ENCODE results near the gene UFD1.

Gene UFD1

DNA sequence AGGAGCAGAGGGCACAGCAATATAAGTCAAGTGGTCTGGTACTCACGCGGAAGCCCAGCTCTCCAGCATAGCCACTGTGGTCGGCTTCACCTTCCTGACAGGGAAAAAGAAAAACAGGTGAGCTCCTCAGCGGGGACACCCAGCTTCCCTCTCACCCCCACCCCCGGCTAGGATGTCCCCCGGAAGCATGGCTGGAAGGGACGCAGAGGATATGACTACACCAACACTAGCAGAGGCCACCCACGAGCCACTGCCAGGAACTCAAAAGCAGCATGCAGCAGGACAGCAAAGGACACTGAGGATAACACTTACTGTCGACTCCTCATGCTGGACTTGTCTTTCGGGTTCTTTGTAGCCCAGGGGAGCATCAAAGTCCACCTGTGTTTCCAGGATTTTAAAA lies 22.5 kb downstream of the UFD1 start:
- POLR2A ChIA-PET, result no interaction called here
- CTCF ChIA-PET, result no interaction called here
- no peak for DNase-seq (ENCODE audit: extremely low spot score)
- TF ChIP-seq NFRKB (IDR thresholded peaks at IDR 0.05) (no peak), SP1 (IDR thresholded peaks at IDR 0.05) (no peak), TARDBP (IDR thresholded peaks at IDR 0.05) (no peak), ZNF384 (IDR thresholded peaks at IDR 0.05) (no peak), L3MBTL2 (conservative IDR thresholded peaks at IDR 0.05) (no peak), FOXA1 (IDR thresholded peaks at IDR 0.05) (no peak), BHLHE40 (IDR thresholded peaks at IDR 0.05; ENCODE audit: borderline replicate concordance) (no peak), ARNT (IDR thresholded peaks at IDR 0.05) (no peak), FOXK2 (IDR thresholded peaks at IDR 0.05) (no peak), CTBP1 (IDR thresholded peaks at IDR 0.05; ENCODE audit: borderline replicate concordance) (no peak), HDGF (IDR thresholded peaks at IDR 0.05; ENCODE audit: borderline replicate concordance) (no peak), ELF4 (IDR thresholded peaks at IDR 0.05) (no peak), FOXM1 (IDR thresholded peaks at IDR 0.05; ENCODE audit: borderline replicate concordance) (no peak)

- ChIA-PET POLR2A (no interaction called here), CTCF (no interaction called here)
- no peak for DNase-seq (ENCODE audit: extremely low spot score)
- TF ChIP-seq NFRKB (IDR thresholded peaks at IDR 0.05) (no peak), TARDBP (IDR thresholded peaks at IDR 0.05) (no peak), ARNT (IDR thresholded peaks at IDR 0.05) (no peak), CTBP1 (IDR thresholded peaks at IDR 0.05; ENCODE audit: borderline replicate concordance) (no peak)
Measured at GRCh38 chr22:19455585-19456370, 23.2 kb downstream of the UFD1 start.

DNA sequence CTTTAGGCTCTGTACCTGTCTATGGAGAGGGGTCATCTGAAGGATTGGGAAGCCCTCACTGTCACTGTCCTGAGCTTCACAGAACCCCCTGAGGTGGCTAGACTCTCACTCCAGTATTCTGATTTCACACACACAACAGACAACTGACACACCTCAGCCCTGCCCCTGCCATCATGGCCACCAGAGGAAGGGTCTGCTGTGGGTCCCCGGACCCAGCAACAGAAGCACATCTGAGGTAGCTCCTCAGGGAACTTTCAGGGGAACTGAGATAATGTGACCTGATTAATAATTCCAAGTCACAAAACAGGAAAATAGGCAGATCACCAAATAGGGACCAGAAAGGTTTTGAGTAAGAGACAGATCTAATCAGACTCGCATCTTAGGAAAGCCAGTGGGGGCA lies 24.0 kb downstream of the UFD1 start:
- CTCF ChIA-PET, result no interaction called here
- TF ChIP-seq FOXK2 (IDR thresholded peaks at IDR 0.05), result no peak
- TF ChIP-seq ELF4 (IDR thresholded peaks at IDR 0.05), result no peak
- no peak for TF ChIP-seq FOXM1 (IDR thresholded peaks at IDR 0.05; ENCODE audit: borderline replicate concordance)
- no peak for TF ChIP-seq HDGF (IDR thresholded peaks at IDR 0.05; ENCODE audit: borderline replicate concordance)
- TF ChIP-seq TARDBP (IDR thresholded peaks at IDR 0.05), result no peak
- TF ChIP-seq SP1 (IDR thresholded peaks at IDR 0.05), result no peak
- TF ChIP-seq SUZ12 (IDR thresholded peaks at IDR 0.05), result no peak
- TF ChIP-seq ARNT (IDR thresholded peaks at IDR 0.05), result no peak
- TF ChIP-seq LEF1 (IDR thresholded peaks at IDR 0.05; ENCODE audit: borderline replicate concordance), result no peak
- TF ChIP-seq, protein P1, sequence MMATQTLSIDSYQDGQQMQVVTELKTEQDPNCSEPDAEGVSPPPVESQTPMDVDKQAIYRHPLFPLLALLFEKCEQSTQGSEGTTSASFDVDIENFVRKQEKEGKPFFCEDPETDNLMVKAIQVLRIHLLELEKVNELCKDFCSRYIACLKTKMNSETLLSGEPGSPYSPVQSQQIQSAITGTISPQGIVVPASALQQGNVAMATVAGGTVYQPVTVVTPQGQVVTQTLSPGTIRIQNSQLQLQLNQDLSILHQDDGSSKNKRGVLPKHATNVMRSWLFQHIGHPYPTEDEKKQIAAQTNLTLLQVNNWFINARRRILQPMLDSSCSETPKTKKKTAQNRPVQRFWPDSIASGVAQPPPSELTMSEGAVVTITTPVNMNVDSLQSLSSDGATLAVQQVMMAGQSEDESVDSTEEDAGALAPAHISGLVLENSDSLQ (IDR thresholded peaks at IDR 0.05), result no peak
- TF ChIP-seq BHLHE40 (IDR thresholded peaks at IDR 0.05; ENCODE audit: borderline replicate concordance), result no peak
- TF ChIP-seq FOXA1 (IDR thresholded peaks at IDR 0.05), result no peak
- no peak for TF ChIP-seq L3MBTL2 (conservative IDR thresholded peaks at IDR 0.05)
- no peak for TF ChIP-seq CTBP1 (IDR thresholded peaks at IDR 0.05; ENCODE audit: borderline replicate concordance)
- TF ChIP-seq NFRKB (IDR thresholded peaks at IDR 0.05), result no peak
- TF ChIP-seq ZNF384 (IDR thresholded peaks at IDR 0.05), result no peak
- POLR2A ChIA-PET, result no interaction called here
- no peak for DNase-seq (ENCODE audit: extremely low spot score)

DNA sequence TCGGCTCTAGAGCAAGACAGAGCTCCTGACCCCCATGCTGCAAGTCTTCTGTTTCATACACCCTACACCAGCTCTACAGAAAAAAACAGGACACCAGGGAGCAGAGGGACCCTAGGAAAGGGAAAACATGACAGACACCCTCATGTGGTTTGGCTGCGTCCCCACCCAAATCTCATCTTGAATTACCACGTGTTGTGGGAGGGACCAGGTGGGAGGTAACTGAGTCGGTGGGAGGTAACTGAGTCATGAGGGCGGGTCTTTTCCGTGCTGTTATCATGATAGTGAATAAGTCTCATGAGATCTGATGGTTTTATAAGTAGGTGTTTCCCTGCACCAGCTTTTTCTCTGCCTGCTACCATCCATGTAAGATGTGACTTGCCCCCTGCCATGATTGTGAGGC lies 24.8 kb downstream of the UFD1 start:
- TF ChIP-seq SUZ12 (IDR thresholded peaks at IDR 0.05), result no peak
- TF ChIP-seq NFRKB (IDR thresholded peaks at IDR 0.05), result no peak
- TF ChIP-seq, protein P1 (IDR thresholded peaks at IDR 0.05), result no peak
- no peak for TF ChIP-seq ARNT (IDR thresholded peaks at IDR 0.05)
- no peak for TF ChIP-seq FOXM1 (IDR thresholded peaks at IDR 0.05; ENCODE audit: borderline replicate concordance)
- no peak for TF ChIP-seq L3MBTL2 (conservative IDR thresholded peaks at IDR 0.05)
- no peak for TF ChIP-seq SP1 (IDR thresholded peaks at IDR 0.05)
- no peak for TF ChIP-seq CTBP1 (IDR thresholded peaks at IDR 0.05; ENCODE audit: borderline replicate concordance)
- TF ChIP-seq LEF1 (IDR thresholded peaks at IDR 0.05; ENCODE audit: borderline replicate concordance), result no peak
- ChIA-PET POLR2A (no interaction called here), CTCF (interaction anchor here (0.9 kb wide), 1 partner anchor 20 kb away, joined by 3 read pairs; no protein-coding TSS in a partner anchor)
- no peak for DNase-seq (ENCODE audit: extremely low spot score)

DNA sequence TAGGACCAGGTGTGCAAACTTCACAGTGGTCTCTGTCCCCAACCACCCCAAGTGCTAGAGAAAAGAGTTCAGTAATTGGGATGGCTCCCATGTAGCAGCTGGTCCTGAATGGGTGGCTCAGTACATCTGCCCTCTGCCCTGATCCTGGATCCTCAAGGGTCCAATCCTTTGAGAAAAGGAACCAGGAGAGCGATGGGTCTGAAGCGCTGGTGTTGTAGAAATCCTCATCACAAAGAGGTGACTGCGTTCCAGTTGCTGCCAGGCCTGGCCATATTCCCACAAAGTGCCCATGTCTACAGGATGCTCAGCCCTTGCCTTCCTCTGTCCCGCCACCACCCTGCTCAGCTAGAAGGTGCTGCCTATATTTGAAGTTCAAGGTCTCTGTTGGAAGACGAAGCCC lies 25.3 kb downstream of the UFD1 start:
- TF ChIP-seq ARNT (IDR thresholded peaks at IDR 0.05) (no peak), FOXK2 (IDR thresholded peaks at IDR 0.05) (no peak), TARDBP (IDR thresholded peaks at IDR 0.05) (no peak), NFRKB (IDR thresholded peaks at IDR 0.05) (no peak), FOXA1 (IDR thresholded peaks at IDR 0.05) (no peak)
- ChIA-PET CTCF (interaction anchor here (0.9 kb wide), 1 partner anchor 20 kb away, joined by 3 read pairs; no protein-coding TSS in a partner anchor), POLR2A (no interaction called here)
- DNase-seq (ENCODE audit: extremely low spot score), result no peak

GRCh38 chr22:19451570-19451969 lies 27.4 kb downstream of the UFD1 start:
- ChIA-PET POLR2A (interaction anchor here (0.6 to 2.2 kb wide), 2 partner anchors 25 to 28 kb away, joined by 3 to 7 read pairs; partner anchors contain the start of gene CDC45), CTCF (no interaction called here)

More at GRCh38 chr22:19451570-19451969, 27.4 kb downstream of the UFD1 start:
- no peak for TF ChIP-seq SP1 (IDR thresholded peaks at IDR 0.05)
- TF ChIP-seq BHLHE40 (IDR thresholded peaks at IDR 0.05; ENCODE audit: borderline replicate concordance), result no peak
- no peak for TF ChIP-seq ZNF384 (IDR thresholded peaks at IDR 0.05)
- TF ChIP-seq FOXA1 (IDR thresholded peaks at IDR 0.05), result no peak
- no peak for TF ChIP-seq ARNT (IDR thresholded peaks at IDR 0.05)
- no peak for DNase-seq (ENCODE audit: extremely low spot score)

All from HEK293T (cell line).